HEK293 (cell line): ENCODE measurements around the gene CAMK2N1.

Source experiments
- CTCF ChIA-PET: fragments of 350-600 bp; formaldehyde crosslinking; extraction: SDS; loops from one replicate; lab custom pipeline; 2021; ENCODE audit warnings: antibody characterized with exemption; lab: Yijun Ruan, JAX
- POLR2A ChIA-PET: fragments of 300-600 bp; formaldehyde crosslinking; extraction: SDS; loops from one replicate; lab custom pipeline; 2020; ENCODE audit warnings: antibody characterized with exemption, inconsistent platforms; lab: Yijun Ruan, JAX
- H3K27ac ChIP-seq: fragments of 200-500 bp; sonication (Bioruptor generic); 2 replicates; pipeline ENCODE4 v1.5.1; 2014; ENCODE audit warnings: low read depth, low read length, control low read depth, inconsistent platforms; ENCODE audit errors: extremely low read depth
- H3K36me3 ChIP-seq, 2 experiments: fragments of 200-500 bp in 1 of 2; sonication (Bioruptor generic) in 1 of 2; 1 replicate in 1 of 2; 2 replicates in 1 of 2; pipeline ENCODE4 v1.5.1; 2014 to 2017; ENCODE audit warnings: inconsistent platforms in 2 of 2, low read length in 2 of 2; ENCODE audit not compliant: control insufficient read depth in 2 of 2, insufficient read depth in 1 of 2
- H3K4me1 ChIP-seq: fragments of 200-500 bp; sonication (Bioruptor generic); 2 replicates; pipeline ENCODE4 v1.5.1; 2014; ENCODE audit warnings: mild to moderate bottlenecking, low read length, inconsistent platforms; ENCODE audit not compliant: control insufficient read depth, insufficient read depth
- H3K4me3 ChIP-seq: 2 replicates; pipeline ENCODE4 v1.5.1; 2011; ENCODE audit warnings: low read depth, mild to moderate bottlenecking, control low read depth, low read length, moderate library complexity
- H3K9me3 ChIP-seq: fragments of 200-500 bp; sonication (Bioruptor generic); 2 replicates; pipeline ENCODE4 v1.5.1; 2014; ENCODE audit warnings: low read depth, low read length, inconsistent platforms; ENCODE audit not compliant: control insufficient read depth, insufficient read depth
- KLF1 ChIP-seq: fragments of 450-650 bp; formaldehyde crosslinking; IDR thresholded peaks from 2 replicates; pipeline ENCODE4 v1.5.1; 2016; ENCODE audit warnings: missing biosample characterization, missing genetic modification characterization
- MEIS1 ChIP-seq: sonication (generic); formaldehyde crosslinking; IDR thresholded peaks from 2 replicates; pipeline ENCODE4 v1.8.1; 2022; ENCODE audit warnings: missing genetic modification reagents, mild to moderate bottlenecking, borderline replicate concordance
- SALL2 ChIP-seq: fragments of 450-650 bp; formaldehyde crosslinking; IDR thresholded peaks from 2 replicates; pipeline ENCODE4 v1.5.0; 2017; ENCODE audit warnings: missing biosample characterization, mild to moderate bottlenecking, missing genetic modification characterization, borderline replicate concordance
- ZFP37 ChIP-seq: fragments of 450-650 bp; formaldehyde crosslinking; IDR thresholded peaks from 2 replicates; pipeline ENCODE4 v1.5.1; 2016; ENCODE audit warnings: missing biosample characterization, missing genetic modification characterization
- ZNF112 ChIP-seq: fragments of 450-650 bp; formaldehyde crosslinking; IDR thresholded peaks from 2 replicates; pipeline ENCODE4 v1.5.0; 2017; ENCODE audit warnings: missing biosample characterization, missing genetic modification characterization
- ZNF155 ChIP-seq: fragments of 450-650 bp; formaldehyde crosslinking; IDR thresholded peaks from 2 replicates; pipeline ENCODE4 v1.5.1; 2016; ENCODE audit warnings: missing biosample characterization, missing genetic modification characterization
- ZNF184 ChIP-seq: fragments of 450-650 bp; IDR thresholded peaks from 2 replicates; pipeline ENCODE4 v1.5.1; 2018; ENCODE audit warnings: missing biosample characterization, mild to moderate bottlenecking, missing genetic modification characterization
- ZNF239 ChIP-seq: fragments of 450-650 bp; formaldehyde crosslinking; IDR thresholded peaks from 2 replicates; pipeline ENCODE4 v1.5.1; 2016; ENCODE audit warnings: missing biosample characterization, missing genetic modification characterization
- ZNF514 ChIP-seq: fragments of 450-650 bp; formaldehyde crosslinking; IDR thresholded peaks from 2 replicates; pipeline ENCODE4 v1.5.1; 2016; ENCODE audit warnings: missing biosample characterization, missing genetic modification characterization
- ZNF621 ChIP-seq: fragments of 450-650 bp; formaldehyde crosslinking; IDR thresholded peaks from 2 replicates; pipeline ENCODE4 v1.5.1; 2017; ENCODE audit warnings: missing biosample characterization, missing genetic modification characterization
- ZNF658 ChIP-seq: fragments of 450-650 bp; formaldehyde crosslinking; IDR thresholded peaks from 2 replicates; pipeline ENCODE4; 2016; ENCODE audit warnings: missing biosample characterization, missing genetic modification characterization
- ZNF785 ChIP-seq: fragments of 450-650 bp; formaldehyde crosslinking; IDR thresholded peaks from 2 replicates; pipeline ENCODE4 v1.5.1; 2016; ENCODE audit warnings: missing biosample characterization, missing genetic modification characterization
- TF ChIP-seq, protein P1 (sequence below): fragments of 450-650 bp; formaldehyde crosslinking; IDR thresholded peaks from 2 replicates; pipeline ENCODE4 v1.5.0; 2017; ENCODE audit warnings: missing biosample characterization, missing genetic modification characterization, borderline replicate concordance
- TF ChIP-seq, protein P2 (sequence below): fragments of 450-650 bp; formaldehyde crosslinking; IDR thresholded peaks from 2 replicates; pipeline ENCODE4 v1.5.1; 2017; ENCODE audit warnings: missing biosample characterization, missing genetic modification characterization
- TF ChIP-seq, protein P3 (sequence below): fragments of 450-650 bp; formaldehyde crosslinking; IDR thresholded peaks from 2 replicates; pipeline ENCODE4 v1.5.1; 2016; ENCODE audit warnings: missing biosample characterization, missing genetic modification characterization, low read depth
- TF ChIP-seq, protein P4 (sequence below): fragments of 450-650 bp; formaldehyde crosslinking; IDR thresholded peaks from 2 replicates; pipeline ENCODE4 v1.5.1; 2017; ENCODE audit warnings: missing biosample characterization, missing genetic modification characterization

The CAMK2N1 gene

DNA sequence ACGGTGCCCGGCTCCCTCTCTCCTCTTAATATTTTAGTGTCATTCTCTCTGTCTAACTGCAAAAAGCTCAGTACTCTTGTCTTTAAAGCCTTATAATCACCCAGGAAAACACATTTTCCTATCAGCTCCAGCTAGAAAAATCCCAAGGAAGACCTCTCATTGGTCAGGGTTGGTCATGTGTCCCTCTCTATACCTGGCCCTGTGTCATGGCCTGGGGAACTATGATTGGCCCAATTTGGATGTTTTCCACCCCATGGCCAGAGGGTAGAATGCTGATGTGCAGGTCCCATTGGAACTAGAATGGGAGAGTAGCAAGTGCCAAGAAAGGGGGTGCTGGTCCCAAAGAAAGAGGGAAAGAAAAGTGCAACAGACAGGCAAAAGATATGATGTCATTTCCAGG, 27.3 kb downstream of the CAMK2N1 start:
- no peak overlapping the region for H3K4me3 ChIP-seq
- POLR2A ChIA-PET = no interaction called here
- CTCF ChIA-PET = interaction anchor here (1.0 kb wide), 1 partner anchor 32 kb away, joined by 3 read pairs; no protein-coding TSS in a partner anchor

DNA sequence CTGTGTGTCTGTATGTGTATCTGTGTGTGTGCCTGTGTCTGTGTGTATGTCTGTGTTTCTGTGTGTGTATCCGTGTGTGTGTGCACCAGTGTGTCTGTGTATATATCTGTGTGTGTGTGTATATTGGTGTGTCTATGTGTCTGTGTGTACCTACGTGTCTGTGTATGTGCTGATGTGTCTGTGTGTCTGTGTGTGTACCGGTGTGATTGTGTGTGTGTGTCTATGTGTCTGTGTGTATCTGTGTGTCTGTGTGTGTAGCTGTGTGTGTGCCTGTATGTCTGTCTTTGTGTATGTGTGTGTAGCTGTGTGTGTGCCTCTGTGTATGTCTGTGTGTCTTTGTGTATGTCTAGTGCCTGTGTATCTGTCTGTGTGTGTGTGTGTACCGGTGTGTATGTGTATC, 32.0 kb downstream of the CAMK2N1 start:
- Histone ChIP-seq H3K4me1 (no peaks in the 10 kb centered on the region), H3K27ac (no peak overlapping the region), H3K36me3 (no peaks in the 10 kb centered on the region), H3K4me3 (no peak overlapping the region), H3K9me3 (no peaks in the 10 kb centered on the region)
- TF ChIP-seq ZNF112 (tag by site-specific recombination) (0 out of 2 replicates have a peak, but pooled peaks have one; percentile 23), ZNF514 (0 out of 2 replicates have a peak, but pooled peaks have one; percentile 4), ZNF184 (no peak), ZNF155 (tag by site-specific recombination) (0 out of 2 replicates have a peak, but pooled peaks have one; percentile 56), ZFP37 (tag by site-specific recombination) (no peak), ZNF785 (tag by site-specific recombination) (peak; percentile 65; the same call in 1 of the 2 replicates), MEIS1 (CRISPR knock-in tag) (no peak), ZNF239 (tag by site-specific recombination) (0 out of 2 replicates have a peak, but pooled peaks have one; percentile 5), KLF1 (no peak), ZNF621 (peak; percentile 59), ZNF658 (peak; percentile 11; the same call in 1 of the 2 replicates), SALL2 (tag by site-specific recombination) (0 out of 2 replicates have a peak, but pooled peaks have one; percentile 16)
- TF ChIP-seq, protein P1, sequence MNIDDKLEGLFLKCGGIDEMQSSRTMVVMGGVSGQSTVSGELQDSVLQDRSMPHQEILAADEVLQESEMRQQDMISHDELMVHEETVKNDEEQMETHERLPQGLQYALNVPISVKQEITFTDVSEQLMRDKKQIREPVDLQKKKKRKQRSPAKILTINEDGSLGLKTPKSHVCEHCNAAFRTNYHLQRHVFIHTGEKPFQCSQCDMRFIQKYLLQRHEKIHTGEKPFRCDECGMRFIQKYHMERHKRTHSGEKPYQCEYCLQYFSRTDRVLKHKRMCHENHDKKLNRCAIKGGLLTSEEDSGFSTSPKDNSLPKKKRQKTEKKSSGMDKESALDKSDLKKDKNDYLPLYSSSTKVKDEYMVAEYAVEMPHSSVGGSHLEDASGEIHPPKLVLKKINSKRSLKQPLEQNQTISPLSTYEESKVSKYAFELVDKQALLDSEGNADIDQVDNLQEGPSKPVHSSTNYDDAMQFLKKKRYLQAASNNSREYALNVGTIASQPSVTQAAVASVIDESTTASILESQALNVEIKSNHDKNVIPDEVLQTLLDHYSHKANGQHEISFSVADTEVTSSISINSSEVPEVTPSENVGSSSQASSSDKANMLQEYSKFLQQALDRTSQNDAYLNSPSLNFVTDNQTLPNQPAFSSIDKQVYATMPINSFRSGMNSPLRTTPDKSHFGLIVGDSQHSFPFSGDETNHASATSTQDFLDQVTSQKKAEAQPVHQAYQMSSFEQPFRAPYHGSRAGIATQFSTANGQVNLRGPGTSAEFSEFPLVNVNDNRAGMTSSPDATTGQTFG (tag by site-specific recombination) = 0 out of 2 replicates have a peak, but pooled peaks have one; percentile 31
- TF ChIP-seq, protein P2, sequence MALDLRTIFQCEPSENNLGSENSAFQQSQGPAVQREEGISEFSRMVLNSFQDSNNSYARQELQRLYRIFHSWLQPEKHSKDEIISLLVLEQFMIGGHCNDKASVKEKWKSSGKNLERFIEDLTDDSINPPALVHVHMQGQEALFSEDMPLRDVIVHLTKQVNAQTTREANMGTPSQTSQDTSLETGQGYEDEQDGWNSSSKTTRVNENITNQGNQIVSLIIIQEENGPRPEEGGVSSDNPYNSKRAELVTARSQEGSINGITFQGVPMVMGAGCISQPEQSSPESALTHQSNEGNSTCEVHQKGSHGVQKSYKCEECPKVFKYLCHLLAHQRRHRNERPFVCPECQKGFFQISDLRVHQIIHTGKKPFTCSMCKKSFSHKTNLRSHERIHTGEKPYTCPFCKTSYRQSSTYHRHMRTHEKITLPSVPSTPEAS (tag by site-specific recombination) = peak; percentile 86; the same call in 1 of the 2 replicates
- ChIA-PET POLR2A (no interaction called here), CTCF (no interaction called here)

More for the DNA sequence above, 27.3 kb downstream of the CAMK2N1 start:
- Histone ChIP-seq H3K9me3 (no peaks in the 10 kb centered on the region), H3K4me1 (no peaks in the 10 kb centered on the region), H3K36me3 (no peaks in the 10 kb centered on the region), H3K27ac (no peak overlapping the region)
- TF ChIP-seq, protein P3, sequence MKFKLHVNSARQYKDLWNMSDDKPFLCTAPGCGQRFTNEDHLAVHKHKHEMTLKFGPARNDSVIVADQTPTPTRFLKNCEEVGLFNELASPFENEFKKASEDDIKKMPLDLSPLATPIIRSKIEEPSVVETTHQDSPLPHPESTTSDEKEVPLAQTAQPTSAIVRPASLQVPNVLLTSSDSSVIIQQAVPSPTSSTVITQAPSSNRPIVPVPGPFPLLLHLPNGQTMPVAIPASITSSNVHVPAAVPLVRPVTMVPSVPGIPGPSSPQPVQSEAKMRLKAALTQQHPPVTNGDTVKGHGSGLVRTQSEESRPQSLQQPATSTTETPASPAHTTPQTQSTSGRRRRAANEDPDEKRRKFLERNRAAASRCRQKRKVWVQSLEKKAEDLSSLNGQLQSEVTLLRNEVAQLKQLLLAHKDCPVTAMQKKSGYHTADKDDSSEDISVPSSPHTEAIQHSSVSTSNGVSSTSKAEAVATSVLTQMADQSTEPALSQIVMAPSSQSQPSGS (tag by site-specific recombination) = 0 out of 2 replicates have a peak, but pooled peaks have one; percentile 22
- TF ChIP-seq, protein P4, sequence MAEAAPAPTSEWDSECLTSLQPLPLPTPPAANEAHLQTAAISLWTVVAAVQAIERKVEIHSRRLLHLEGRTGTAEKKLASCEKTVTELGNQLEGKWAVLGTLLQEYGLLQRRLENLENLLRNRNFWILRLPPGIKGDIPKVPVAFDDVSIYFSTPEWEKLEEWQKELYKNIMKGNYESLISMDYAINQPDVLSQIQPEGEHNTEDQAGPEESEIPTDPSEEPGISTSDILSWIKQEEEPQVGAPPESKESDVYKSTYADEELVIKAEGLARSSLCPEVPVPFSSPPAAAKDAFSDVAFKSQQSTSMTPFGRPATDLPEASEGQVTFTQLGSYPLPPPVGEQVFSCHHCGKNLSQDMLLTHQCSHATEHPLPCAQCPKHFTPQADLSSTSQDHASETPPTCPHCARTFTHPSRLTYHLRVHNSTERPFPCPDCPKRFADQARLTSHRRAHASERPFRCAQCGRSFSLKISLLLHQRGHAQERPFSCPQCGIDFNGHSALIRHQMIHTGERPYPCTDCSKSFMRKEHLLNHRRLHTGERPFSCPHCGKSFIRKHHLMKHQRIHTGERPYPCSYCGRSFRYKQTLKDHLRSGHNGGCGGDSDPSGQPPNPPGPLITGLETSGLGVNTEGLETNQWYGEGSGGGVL (tag by site-specific recombination) = no peak
